Non-pigmented ciliary epithelial cell (primary cell): ENCODE measurements around the gene LHB.
"Not testable (repeated sequence)": the region's sequence is repeated elsewhere in the genome, so short reads cannot be mapped to it uniquely, and the experiment has no call there.

Source experiments
- DNase-seq: peaks from one replicate; pipeline ENCODE4 v3.0.0-alpha.2; 2010; ENCODE audit warnings: low read depth

LHB gene

DNA sequence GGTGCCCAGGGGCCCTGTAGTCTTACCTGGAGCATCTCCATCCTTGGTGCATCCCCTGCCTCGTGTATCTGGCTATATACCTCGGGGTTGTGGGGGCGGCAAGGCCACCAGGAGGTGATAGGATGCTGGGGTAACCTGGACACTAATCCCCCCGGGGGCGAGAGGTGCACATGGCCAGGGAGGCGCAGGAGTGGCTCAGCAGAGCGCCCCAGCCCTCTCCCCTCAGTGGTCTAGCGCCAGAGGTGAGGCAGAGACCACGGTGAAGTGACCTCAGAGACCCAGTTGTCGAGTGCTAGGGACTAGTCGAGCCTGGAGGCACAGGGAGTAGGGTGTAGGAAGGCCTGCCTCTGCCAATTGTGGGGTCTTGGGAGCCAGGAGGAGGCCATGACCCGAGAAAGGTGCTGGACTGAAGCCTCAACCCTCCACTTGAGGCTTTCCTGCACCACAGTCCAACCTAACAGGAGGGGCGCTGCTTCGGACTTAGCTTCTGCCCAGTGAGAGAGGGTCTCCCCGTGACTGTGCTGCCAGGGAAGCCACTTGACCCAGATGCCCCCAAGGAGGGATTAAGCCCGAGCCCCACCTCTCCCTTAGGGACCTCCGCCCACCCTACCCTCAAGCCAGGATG, at the start of gene LHB:
TSS of gene LHB (minus strand) at position 51 of the 625 bp plus-strand sequence. CDS start at position 41, 10 bp downstream.
- no peak for DNase-seq

DNA sequence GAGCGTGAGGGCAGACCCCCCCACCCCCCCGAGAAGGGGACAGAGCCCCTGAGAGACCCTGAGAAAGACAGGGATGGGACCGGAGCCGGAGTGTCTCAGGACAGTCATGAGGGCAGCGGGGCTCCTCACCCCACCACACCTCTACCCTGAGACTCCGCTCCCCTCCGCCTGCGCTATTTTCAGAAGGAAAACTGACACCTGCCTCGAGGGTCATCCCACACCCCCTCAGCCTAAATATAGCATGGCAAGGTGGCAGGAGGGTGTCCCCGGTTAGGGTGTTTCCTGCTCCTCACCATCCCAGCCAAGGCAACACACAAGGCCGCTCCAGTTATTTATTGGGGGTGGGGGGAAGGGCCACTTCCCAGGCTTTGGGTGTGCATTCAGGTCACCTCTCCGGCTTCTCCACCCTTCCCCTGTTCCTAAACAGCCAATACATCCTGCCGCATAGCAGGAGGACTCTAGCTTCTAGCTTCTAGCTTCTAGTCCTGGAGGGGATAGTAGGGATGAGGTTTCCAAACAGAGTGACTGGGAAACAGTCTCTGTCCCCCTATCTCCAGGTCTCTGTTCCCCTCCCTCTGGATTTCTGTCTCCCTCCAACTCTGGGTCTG, 49.1 kb upstream of the LHB start:
- DNase-seq = no peak

DNA sequence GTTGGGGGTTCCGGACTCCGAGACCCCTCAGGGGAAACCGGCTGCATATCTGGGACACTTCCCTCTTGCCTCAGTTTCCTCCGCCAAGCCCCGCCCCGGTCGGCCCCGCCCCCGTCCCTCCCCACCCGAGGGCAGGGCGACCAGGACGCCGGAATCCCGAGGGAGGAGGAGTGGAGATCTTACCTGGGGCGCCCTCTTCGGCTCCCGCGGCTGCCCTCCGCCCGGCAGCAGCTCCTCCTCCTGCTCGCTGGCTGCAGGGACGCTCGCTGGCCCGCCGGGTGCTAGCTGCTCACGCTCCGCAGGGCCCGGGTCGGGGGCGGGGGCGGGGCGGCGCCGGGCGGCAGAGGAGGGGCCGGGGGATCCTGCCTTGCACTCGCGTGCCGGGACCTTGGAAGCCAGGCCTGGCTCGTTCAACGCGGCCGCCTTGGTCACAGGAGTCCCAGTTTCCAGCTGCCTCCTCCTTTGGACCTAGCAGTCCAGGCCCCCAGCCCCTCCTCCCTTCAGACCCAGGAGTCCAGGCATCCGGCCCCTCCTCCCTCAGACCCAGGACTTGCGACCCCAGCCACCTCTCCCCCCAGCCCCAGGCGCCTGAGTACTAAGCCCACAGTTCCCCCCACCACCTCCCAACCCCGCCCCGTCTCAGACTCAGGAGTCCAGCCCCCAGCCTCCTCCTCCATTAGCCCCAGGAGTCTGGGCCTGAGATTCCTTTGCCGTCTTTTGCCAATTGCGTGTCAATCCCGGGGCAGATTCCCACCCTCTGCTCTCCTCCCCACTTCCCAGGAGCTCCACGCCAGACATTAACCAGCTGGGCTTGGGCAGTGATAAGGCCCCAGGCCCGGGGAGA, 48.1 kb upstream of the LHB start, which contains the start of gene NTF4:
TSS of gene NTF4 (minus strand) at position 51 of the 844 bp plus-strand sequence. CDS start 2,821 bp downstream, outside the sequence.
- DNase-seq = no peak

DNA sequence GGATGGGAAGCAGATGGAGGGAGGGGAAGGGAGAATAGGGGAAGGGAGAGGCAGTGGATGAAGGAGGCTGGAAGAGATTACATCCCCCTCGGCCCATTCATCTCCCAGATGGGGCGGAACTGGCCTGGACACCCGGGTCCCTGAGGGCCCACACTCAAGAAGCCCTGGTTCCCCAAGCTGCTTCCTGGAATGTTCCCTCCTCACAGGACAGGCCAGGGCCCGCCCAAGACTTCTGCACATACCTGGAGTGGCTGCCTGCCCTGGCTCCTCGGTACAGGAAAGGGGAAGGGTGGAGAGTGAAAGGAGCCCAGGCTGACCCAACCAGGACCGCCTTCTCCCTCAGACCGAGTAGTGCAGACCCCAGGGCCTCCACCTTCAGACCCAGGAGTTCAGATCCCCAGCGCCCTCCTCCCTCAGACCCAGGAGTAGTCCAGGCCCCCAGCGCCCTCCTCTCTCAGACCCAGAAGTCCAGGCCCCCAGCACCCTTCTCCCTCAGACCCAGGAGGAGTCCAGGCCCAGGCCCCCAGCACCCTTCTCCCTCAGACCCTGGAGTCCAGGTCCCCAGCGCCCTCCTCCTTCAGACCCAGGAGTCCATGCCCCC, 47.2 kb upstream of the LHB start:
- no peak for DNase-seq

DNA sequence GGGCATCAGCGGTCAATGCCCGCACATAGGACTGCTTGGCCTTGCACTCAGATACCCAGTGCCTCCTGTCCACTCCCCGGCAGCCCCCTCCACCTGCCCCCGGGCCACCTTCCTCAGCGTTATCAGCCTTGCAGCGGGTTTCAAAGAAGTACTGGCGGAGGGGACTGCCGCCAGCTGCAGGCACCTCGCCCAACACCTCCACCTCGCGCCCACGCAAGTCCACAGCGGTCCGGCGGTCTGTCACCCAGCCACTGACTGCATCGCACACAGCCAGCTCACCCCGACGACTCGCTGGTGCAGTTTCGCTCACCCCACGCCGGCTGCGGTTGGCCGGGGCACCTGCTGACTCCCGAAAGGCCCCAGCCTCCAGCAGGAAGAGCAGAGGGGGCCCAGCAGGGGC, 44.6 kb upstream of the LHB start:
- no peak for DNase-seq

DNA sequence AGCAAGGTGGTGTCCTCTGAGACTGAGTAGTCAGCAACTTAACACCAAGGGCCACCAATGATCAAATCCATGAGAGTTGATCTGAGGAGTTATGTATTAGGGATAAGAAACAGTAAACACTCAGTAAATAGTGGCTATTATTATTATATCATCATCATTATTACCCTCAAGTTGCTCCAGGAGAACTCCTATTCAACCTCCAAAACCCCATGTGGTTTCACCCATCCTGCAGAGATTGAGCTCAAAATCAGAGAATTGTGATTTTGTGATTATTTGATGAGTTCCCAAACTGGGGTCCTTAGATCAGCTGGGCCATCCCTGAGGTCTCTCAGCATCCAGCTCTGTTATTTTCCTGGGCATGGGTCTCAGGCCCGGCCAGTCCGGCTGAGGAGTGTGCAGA, 44.1 kb upstream of the LHB start:
- DNase-seq = no peak

DNA sequence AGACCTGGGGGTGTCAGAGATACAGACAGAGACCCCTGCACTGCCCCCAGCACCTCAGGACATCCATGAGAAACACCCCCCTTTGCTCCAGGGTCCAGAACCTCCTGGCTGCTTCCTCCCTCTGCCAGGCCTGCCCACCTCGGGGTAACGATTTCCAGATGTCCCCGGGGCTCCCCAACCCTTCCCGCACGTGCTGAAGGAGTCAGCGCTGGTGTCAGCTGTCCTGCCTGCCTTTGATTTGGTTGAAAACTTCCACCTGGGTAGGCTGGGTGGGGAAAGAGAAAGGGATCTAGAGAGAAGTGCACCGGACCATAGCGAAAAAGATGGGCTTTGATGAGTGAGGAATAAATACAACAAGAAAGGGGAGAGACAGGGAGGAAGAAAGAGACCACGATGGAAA, 42.2 kb upstream of the LHB start:
- DNase-seq = no peak

DNA sequence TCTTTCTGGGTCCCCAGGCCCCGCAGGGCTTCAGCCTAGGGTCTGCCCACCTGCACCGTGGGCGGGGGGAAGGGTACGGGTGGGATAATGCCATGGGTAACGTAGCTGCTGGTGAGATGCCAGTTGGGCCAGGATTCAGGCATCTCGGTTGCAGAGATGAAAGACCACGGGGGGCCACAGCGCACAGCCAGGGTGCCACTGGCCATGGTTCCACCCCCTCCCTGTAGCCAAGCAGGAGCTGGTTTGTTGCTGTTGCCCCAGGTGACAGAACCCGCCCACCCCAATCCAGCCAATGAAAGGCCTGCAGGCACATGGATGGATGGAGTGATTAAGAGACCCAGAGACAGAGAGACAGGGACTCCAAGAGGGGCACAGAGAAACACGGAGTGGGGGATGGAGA, 41.7 kb upstream of the LHB start:
- no peak for DNase-seq

DNA sequence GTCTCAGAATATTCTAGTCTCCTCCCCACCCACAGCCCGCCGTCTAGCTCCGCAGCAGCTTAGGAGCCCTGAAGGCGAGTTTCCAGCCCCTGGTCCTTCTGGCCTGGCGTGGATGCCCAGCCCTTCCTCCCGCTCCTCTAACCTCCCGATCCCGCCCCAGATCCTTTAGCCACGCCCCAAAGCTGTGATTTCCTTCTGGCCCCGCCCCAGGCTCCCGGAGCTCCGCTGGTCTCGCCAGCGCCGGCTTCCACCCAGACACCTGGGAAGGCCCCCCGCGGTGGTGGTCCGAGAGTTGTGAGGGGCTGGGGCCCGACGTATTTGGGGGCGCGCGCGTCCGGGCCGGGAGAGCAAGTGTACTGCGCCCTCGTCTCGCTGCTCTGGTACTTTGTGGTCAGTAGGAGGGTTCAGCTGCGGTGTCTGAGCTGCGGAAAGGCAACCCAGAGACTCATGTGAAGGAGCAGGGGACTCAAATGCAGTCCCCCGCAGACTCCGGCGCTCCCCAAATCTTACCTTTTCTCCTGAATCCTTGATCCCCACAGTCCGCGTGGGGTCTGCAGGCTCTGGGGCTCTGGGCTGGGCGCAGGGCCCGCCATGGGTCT, 40.8 kb upstream of the LHB start, which contains the start of gene CGB7:
TSS of gene CGB7 (minus strand) at position 114 of the 599 bp plus-strand sequence. CDS start 2,374 bp downstream, outside the sequence.
- no peak for DNase-seq

DNA sequence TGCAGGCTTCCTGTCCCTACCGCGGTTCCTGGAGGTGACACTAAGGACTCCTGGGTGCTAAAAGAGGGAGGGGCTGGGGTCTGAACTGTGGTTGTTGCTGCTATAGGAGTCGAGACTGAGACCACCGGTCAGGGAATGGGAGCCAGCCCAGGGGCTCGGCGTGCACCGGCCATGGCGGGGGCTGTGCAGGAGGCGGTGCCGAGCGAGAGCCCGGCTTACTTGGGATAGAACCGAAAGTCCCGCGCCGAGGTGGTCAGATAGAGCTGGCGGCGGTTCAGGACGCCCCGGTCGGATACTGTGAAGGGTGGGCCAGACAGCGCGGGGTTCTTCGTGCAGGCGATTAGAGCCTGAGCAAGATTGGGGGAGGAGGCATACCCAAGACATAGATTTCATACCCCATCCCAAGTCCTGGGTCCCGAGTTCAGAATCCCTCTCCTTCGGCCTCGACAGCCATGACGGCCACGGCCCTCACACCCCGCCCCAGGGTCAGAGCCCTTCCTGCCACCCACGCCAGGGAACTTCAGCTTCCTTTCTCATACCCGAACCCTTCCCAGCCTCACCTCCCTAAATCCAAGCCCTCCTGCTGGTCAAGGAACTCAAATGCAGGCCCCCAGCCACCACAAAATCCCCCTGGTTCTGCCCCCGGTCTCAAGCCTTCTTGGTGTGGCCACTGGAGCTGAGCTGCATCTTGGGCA, 40.2 kb upstream of the LHB start:
- DNase-seq = not testable (repeated sequence)

DNA sequence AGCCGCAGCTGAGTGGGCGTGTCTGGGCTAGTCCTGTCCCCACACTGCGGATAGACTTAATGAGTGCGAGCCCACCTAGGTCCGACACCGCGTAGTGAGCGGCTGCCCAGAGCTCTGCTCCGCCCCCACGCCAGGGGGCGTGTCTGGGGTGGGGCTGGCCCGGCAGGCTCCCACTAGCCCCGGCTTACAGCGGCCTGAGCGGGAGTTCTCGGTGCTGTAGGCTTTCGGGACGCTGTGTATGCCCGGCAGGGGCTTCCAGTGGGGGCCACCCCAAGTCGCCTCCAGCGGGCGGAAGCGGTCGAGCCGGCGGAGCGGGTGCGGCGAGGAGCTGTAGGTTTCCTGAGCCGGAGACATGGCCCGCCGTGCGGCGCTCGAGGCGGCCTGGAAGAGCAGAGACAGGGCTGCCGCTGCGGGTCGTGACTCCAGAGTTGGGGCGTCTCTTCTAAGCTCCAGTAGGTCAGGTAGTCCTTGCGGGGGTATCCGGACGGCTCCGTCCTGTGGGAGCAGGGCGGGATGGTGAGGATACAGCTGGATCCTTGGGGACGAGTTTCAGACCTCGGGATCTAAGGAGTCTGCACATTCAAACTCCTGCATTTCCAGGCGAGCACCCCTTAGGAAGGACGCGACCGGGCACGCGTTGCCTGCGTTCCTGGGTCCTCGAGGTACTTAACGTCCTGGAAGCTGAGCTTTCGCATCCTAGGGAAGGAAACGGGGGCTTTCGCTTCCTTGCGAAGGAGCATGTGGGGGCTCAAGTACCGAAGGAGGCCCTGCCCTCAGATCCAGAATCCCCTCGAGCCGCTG, 39.4 kb upstream of the LHB start:
- no peak for DNase-seq

DNA sequence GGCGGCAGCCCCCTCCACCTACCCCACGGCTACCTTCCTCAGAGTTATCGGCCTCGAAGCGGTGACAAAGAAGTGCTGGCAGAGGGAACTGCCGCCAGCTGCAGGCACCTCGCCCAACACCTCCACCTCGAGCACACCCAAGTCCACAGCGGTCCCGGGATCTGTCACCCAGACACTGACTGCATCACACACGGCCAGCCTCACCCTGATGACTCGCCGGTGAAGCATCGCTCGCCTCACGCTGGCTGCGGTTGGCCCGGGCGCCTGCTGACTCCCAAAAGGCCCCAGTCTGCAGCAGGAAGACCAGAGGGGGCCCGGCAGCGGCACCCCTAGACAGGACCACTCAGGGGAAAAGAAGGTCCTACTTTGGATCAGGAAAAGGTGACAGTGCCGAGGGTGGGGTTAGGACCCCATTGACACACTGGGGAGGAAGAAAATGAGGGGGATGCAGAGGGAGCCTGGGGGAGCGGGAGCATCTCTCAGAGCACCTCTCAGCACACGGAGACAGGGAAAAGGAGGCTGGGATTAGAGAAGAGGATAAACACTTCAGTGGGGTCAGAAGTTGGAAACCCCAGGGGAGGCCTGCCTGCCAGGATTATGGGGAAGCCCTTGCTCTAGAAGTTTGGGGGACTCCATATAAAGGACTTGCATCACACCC, 33.6 kb upstream of the LHB start:
- not testable (repeated sequence) for DNase-seq

DNA sequence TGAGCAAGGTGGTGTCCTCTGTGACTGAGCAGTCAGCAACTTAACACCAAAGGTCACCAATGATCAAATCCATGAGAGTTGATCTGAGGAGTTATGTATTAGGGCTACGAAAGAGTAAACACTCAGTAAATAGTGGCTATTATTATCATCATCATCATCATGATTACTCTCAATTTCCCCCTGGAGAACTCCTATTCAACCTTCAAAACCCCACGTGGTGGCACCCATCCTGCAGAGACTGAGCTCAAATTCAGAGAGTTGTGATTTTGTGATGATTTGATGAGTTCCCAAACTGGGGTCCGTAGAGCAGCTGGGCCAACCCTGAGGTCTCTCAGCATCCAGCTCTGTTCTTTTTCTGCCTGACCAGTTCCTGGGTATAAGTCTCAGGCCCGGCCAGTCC, 32.9 kb upstream of the LHB start:
- not testable (repeated sequence) for DNase-seq

DNA sequence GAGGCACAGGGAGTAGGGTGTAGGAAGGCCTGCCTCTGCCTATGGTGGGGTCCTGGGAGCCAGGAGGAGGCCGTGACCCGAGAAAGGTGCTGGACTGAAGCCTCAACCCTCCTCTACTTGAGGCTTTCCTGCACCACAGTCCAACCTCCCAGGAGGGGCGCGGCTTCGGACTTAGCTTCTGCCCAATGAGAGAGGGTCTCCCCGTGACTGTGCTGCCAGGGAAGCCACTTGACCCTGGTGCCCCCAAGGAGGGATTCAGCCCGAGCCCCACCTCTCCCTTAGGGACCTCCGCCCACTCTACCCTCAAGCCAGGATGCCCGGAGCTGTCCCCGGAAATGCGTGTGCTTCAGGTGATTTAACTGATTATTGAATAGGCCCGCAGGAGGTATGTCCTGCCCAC, 32.1 kb upstream of the LHB start, which contains the start of gene CGB8:
TSS of gene CGB8 (minus strand) at position 101 of the 400 bp plus-strand sequence. CDS start 372 bp downstream, outside the sequence.
- not testable (repeated sequence) for DNase-seq

DNA sequence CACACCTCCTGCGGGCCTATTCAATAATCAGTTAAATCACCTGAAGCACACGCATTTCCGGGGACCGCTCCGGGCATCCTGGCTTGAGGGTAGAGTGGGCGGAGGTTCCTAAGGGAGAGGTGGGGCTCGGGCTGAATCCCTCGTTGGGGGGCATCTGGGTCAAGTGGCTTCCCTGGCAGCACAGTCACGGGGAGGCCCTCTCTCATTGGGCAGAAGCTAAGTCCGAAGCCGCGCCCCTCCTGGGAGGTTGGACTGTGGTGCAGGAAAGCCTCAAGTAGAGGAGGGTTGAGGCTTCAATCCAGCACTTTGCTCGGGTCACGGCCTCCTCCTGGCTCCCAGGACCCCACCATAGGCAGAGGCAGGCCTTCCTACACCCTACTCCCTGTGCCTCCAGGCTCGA, 26.7 kb upstream of the LHB start, which contains the start of gene CGB5:
TSS of gene CGB5 (plus strand) at position 301 of the 400 bp plus-strand sequence. CDS start 362 bp downstream, outside the sequence.
- not testable (repeated sequence) for DNase-seq

DNA sequence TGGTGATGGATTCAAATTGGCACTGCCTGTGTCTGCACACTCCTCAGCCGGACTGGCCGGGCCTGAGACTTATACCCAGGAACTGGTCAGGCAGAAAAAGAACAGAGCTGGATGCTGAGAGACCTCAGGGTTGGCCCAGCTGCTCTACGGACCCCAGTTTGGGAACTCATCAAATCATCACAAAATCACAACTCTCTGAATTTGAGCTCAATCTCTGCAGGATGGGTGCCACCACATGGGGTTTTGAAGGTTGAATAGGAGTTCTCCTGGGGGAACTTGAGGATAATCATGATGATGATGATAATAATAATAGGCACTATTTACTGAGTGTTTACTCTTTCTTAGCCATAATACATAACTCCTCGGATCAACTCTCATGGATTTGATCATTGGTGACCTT, 25.8 kb upstream of the LHB start:
- not testable (repeated sequence) for DNase-seq

DNA sequence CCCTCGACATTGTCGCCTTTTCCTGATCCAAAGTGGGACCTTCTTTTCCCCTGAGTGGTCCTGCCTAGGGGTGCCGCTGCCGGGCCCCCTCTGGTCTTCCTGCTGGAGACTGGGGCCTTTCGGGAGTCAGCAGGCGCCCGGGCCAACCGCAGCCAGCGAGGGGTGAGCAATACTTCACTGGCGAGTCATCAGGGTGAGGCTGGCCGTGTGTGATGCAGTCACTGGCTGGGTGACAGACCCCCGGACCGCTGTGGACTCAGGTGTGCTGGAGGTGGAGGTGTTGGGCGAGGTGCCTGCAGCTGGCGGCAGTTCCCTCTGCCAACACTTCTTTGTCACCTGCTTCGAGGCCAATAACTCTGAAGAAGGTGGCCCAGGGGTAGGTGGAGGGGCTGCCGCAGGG, 25.3 kb upstream of the LHB start:
- no peak for DNase-seq

DNA sequence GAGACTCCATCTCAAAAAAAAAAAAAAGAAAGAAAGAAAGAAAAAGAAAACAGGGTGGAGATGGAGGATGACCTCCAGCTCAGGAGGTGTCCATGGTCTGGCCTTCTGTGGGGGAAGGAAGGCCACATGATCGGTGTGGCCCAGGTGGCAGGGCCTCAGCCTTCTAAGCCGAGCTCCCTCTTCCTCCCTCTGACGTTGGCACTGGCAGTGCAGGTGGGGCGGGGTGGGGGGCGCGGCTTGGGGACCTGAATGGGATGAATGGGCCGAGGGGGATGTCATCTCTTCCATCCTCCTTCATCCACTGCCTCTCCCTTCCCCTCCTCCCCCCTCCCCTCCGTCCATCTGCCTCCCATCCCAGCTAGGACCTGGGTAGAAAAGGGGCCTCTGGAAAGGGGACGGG, 22.8 kb upstream of the LHB start:
- not testable (repeated sequence) for DNase-seq

DNA sequence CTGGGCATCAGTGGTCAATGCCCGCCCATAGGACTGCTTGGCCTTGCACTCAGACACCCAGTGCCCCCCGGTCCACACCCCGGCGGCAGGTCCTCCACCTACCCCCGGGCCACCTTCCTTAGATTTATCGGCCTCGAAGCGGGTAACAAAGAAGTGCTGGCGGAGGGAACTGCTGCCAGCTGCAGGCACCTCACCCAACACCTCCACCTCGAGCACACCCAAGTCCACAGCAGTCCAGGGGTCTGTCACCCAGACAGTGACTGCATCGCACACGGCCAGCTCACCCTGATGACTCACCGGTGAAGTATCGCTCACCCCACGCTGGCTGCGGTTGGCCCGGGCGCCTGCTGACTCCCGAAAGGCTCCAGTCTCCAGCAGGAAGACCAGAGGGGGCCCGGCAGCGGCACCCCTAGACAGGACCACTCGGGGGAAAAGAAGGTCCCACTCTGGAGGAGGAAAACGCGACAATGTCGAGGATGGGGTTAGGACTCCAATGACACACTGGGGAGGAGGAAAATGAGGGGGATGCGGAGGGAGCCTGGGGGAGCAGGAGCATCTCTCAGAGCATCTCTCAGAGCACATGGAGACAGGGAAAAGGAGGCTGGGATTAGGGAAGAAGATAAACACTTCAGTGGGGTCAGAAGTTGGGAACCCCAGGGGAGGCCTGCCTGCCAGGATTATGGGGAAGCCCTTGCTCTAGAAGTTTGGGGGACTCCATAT, 21.8 kb upstream of the LHB start:
- not testable (repeated sequence) for DNase-seq
